Measurements from ENCODE around the gene SLC51B.

The SLC51B gene

GRCh38 chr15:65028338-65028737 is 16.8 kb upstream of the SLC51B start:
- peak overlapping the region; percentile 83 to 85 for H3K27ac ChIP-seq
- H3K9me3 ChIP-seq: no peaks in the 10 kb centered on the region
- H3K4me3 ChIP-seq: peak overlapping the region; percentile 87 to 93
- no peak for DNase-seq
- peaks cover 4 to 27% (median 12%) of the 10 kb centered on the region in 3 donors for H3K36me3 ChIP-seq
- no peaks in the 10 kb centered on the region for H3K27me3 ChIP-seq
- no peak for TF ChIP-seq CTCF (IDR thresholded peaks at IDR 0.05)
- intact Hi-C loops (cut with DNase I; ENCODE audit: low total_unique reads): loop anchor here (10.0 kb wide), 1 partner anchor 246 kb away; no protein-coding TSS in a partner anchor
- H3K4me1 ChIP-seq: peaks cover 0 to 34% (median 8%) of the 10 kb centered on the region in 4 donors

GRCh38 chr15:65028921-65029735 is 16.1 kb upstream of the SLC51B start, which contains the start of gene MTFMT:
MTFMT (minus strand) TSS chr15:65029639; CDS start chr15:65029613, 26 bp downstream.
- intact Hi-C loops (cut with DNase I; ENCODE audit: low total_unique reads): loop anchor here (10.0 kb wide), 1 partner anchor 246 kb away; no protein-coding TSS in a partner anchor
- TF ChIP-seq CTCF (IDR thresholded peaks at IDR 0.05): no peak
- Histone ChIP-seq H3K27me3 (no peaks in the 10 kb centered on the region), H3K27ac (peak within 1 kb of the TSS; percentile 83 to 85), H3K4me3 (peak within 1 kb of the TSS; percentile 87 to 93), H3K36me3 (peaks cover 0 to 23% (median 9%) of the 10 kb centered on the region in 3 donors), H3K4me1 (peaks cover 0 to 40% (median 11%) of the 10 kb centered on the region in 4 donors), H3K9me3 (no peaks in the 10 kb centered on the region)
- DNase-seq: peak; percentile 93 to 94

- Histone ChIP-seq H3K4me1 (peaks cover 0 to 40% (median 11%) of the 10 kb centered on the region in 4 donors), H3K36me3 (peaks cover 0 to 17% (median 6%) of the 10 kb centered on the region in 3 donors), H3K27me3 (no peaks in the 10 kb centered on the region), H3K9me3 (no peaks in the 10 kb centered on the region), H3K27ac (peak overlapping the region; percentile 83 to 85), H3K4me3 (peak overlapping the region; percentile 87 to 93)
- intact Hi-C loops (cut with DNase I; ENCODE audit: low total_unique reads): loop anchor here (10.0 kb wide), 2 partner anchors 245 to 275 kb away; partner anchors contain the start of gene RNU5B-1
- TF ChIP-seq CTCF (IDR thresholded peaks at IDR 0.05): no peak
- no peak for DNase-seq
Observed at GRCh38 chr15:65029736-65030208, 15.4 kb upstream of the SLC51B start.

- DNase-seq: peak; percentile 47 to 86
- H3K4me1 ChIP-seq: peaks cover 0 to 19% (median 9%) of the 10 kb centered on the region in 4 donors
- intact Hi-C loops (cut with DNase I; ENCODE audit: low total_unique reads): loop anchor here (2.0 to 10.0 kb wide), 2 partner anchors 70 to 272 kb away; partner anchors contain the start of gene RNU5B-1
- peak; percentile 79 to 85 for TF ChIP-seq CTCF (IDR thresholded peaks at IDR 0.05)
- H3K9me3 ChIP-seq: no peaks in the 10 kb centered on the region
- H3K36me3 ChIP-seq: no peaks in the 10 kb centered on the region
- no peak overlapping the region for H3K27ac ChIP-seq
- H3K4me3 ChIP-seq: no peak overlapping the region
- H3K27me3 ChIP-seq: no peaks in the 10 kb centered on the region
Observed at GRCh38 chr15:65032801-65033537, 12.2 kb upstream of the SLC51B start.

- H3K27ac ChIP-seq: no peak overlapping the region
- intact Hi-C loops (cut with DNase I; ENCODE audit: low total_unique reads): loop anchor here (2.0 to 10.0 kb wide), 2 partner anchors 69 to 271 kb away; partner anchors contain the start of gene RNU5B-1
- TF ChIP-seq CTCF (IDR thresholded peaks at IDR 0.05): peak; percentile 37 to 60
- peaks cover 0 to 14% (median 7%) of the 10 kb centered on the region in 4 donors for H3K4me1 ChIP-seq
- no peaks in the 10 kb centered on the region for H3K27me3 ChIP-seq
- no peaks in the 10 kb centered on the region for H3K9me3 ChIP-seq
- H3K36me3 ChIP-seq: no peaks in the 10 kb centered on the region
- DNase-seq: no peak
- no peak overlapping the region for H3K4me3 ChIP-seq
Observed at GRCh38 chr15:65033659-65034269, 11.4 kb upstream of the SLC51B start.
